K562 (cell line): ENCODE data around the gene ADAMTS2. TPM values are rescaled to one million over a fixed set of nuclear protein-coding genes. Genes with fewer than 3 reads are reported as not detected.

Experiments
- ATAC-seq: fragments of 200-7000 bp; cut with Tn5 transposase; 3 replicates; pipeline ENCODE4 v1.9.1; 2020; ENCODE audit warnings: moderate library complexity
- BruUV-seq: library from RNA; stranded (reverse); fragments of 400-500 nt; replicated peaks from 2 replicates; lab custom pipeline; 2021; lab: Mats Ljungman, UMichigan
- CTCF ChIA-PET: fragments of 300-600 bp; formaldehyde crosslinking; extraction: SDS; loops from one replicate; lab custom pipeline; 2021; ENCODE audit warnings: low intra/inter-chr PET ratio; lab: Yijun Ruan, JAX
- POLR2A ChIA-PET: fragments of 300-600, 350-650 bp; sonication (Branson Sonifier 250); formaldehyde crosslinking; extraction: SDS; loops from one replicate; lab custom pipeline; 2021; ENCODE audit warnings: antibody characterized with exemption, inconsistent platforms; lab: Yijun Ruan, JAX
- DNase-seq, 4 experiments: peaks; one replicate each; pipeline versions ENCODE4 v3.0.0 to v3.0.0-alpha.2; 2011 to 2018; ENCODE audit warnings: low spot score in 3 of 4, mixed read lengths in 3 of 4; ENCODE audit errors: extremely low read depth in 1 of 4
- FAIRE-seq: peaks from 2 replicates; lab custom pipeline; 2011; peaks lifted over from hg19 to GRCh38; lab: Jason Lieb, UNC
- H2AFZ ChIP-seq: 2 replicates; pipeline ENCODE4 v1.6.0; 2011; ENCODE audit warnings: low read depth, low read length, control low read depth, inconsistent platforms
- H3K27ac ChIP-seq: fragments of 200-600 bp; 3 replicates; pipeline ENCODE4 v1.8.0; 2011; ENCODE audit warnings: low read depth, mild to moderate bottlenecking, control low read depth, inconsistent platforms, low read length, moderate library complexity, mixed read lengths; ENCODE audit errors: extremely low read depth
- H3K27me3 ChIP-seq, 2 experiments: fragments of 300-600 bp in 1 of 2; 2 replicates in 1 of 2; 3 replicates in 1 of 2; pipeline versions ENCODE4 v1.6.0 to v1.8.0; 2011; ENCODE audit warnings: inconsistent platforms in 2 of 2, low read length in 2 of 2, mild to moderate bottlenecking in 1 of 2, mixed read lengths in 1 of 2, moderate library complexity in 1 of 2; ENCODE audit not compliant: control insufficient read depth in 2 of 2, insufficient read depth in 2 of 2
- H3K36me3 ChIP-seq: fragments of 300-600 bp; 3 replicates; pipeline ENCODE4 v1.8.0; 2011; ENCODE audit warnings: mild to moderate bottlenecking, low read length, inconsistent platforms; ENCODE audit not compliant: control insufficient read depth, insufficient read depth
- H3K4me1 ChIP-seq, 2 experiments: fragments of 200-600 bp in 1 of 2; replicated peaks in 1 of 2; 2 replicates in 1 of 2; 3 replicates in 1 of 2; pipeline versions ENCODE4 v1.5.1 to v1.8.0; 2011; ENCODE audit warnings: inconsistent platforms in 2 of 2, low read length in 2 of 2, mild to moderate bottlenecking in 1 of 2, mixed read lengths in 1 of 2, moderate library complexity in 1 of 2; ENCODE audit not compliant: control insufficient read depth in 2 of 2, insufficient read depth in 2 of 2
- H3K4me2 ChIP-seq: 2 replicates; pipeline ENCODE4 v1.6.1; 2011; ENCODE audit warnings: low read length, control low read depth, inconsistent platforms, mixed read lengths; ENCODE audit not compliant: insufficient read depth
- H3K4me3 ChIP-seq: fragments of 200-600 bp; sonication (generic), shearing (Covaris generic); 2 replicates; pipeline ENCODE4 v1.5.1; 2016; ENCODE audit warnings: control low read depth, inconsistent platforms
- H3K79me2 ChIP-seq: fragments of 200-600 bp; 3 replicates; pipeline ENCODE4 v1.8.0; 2011; ENCODE audit warnings: low read length, inconsistent platforms; ENCODE audit not compliant: control insufficient read depth, insufficient read depth
- H3K9ac ChIP-seq, 2 experiments: 2 replicates each; pipeline versions ENCODE4 v1.6.0 to v1.6.1; 2011; ENCODE audit warnings: low read depth in 2 of 2, low read length in 2 of 2, control low read depth in 1 of 2, inconsistent platforms in 1 of 2, mild to moderate bottlenecking in 1 of 2, mixed read lengths in 1 of 2; ENCODE audit not compliant: insufficient read depth in 1 of 2
- H3K9me1 ChIP-seq: one replicate; pipeline ENCODE4 v1.6.0; 2011; ENCODE audit warnings: inconsistent platforms, mild to moderate bottlenecking, low read length, moderate library complexity; ENCODE audit not compliant: control insufficient read depth, insufficient read depth
- H3K9me3 ChIP-seq: replicated peaks from 2 replicates; pipeline ENCODE4 v1.5.1; 2011; ENCODE audit warnings: low read depth, low read length, inconsistent platforms; ENCODE audit not compliant: control insufficient read depth, insufficient read depth
- H4K20me1 ChIP-seq: replicated peaks from 2 replicates; pipeline ENCODE4 v1.6.1; 2011; ENCODE audit warnings: low read length, inconsistent platforms, mixed read lengths; ENCODE audit not compliant: control insufficient read depth, insufficient read depth
- ESRRA ChIP-seq: fragments of 450-650 bp; IDR thresholded peaks from 2 replicates; pipeline ENCODE4 v1.6.1; 2014; ENCODE audit warnings: low read depth, mild to moderate bottlenecking, moderate library complexity, borderline replicate concordance
- MCM3 ChIP-seq: fragments of 450-650 bp; IDR thresholded peaks from 2 replicates; pipeline ENCODE4 v1.6.1; 2016
- MTF1 ChIP-seq: fragments of 250-450 bp; sonication (Bioruptor Pico); IDR thresholded peaks from 2 replicates; pipeline ENCODE4 v1.9.0; 2021; ENCODE audit warnings: moderate library complexity, mild to moderate bottlenecking, inconsistent platforms, borderline replicate concordance
- SIX5 ChIP-seq, 2 experiments: IDR thresholded peaks; 2 replicates each; pipeline ENCODE4 v1.6.1; 2011; ENCODE audit warnings: low read length in 2 of 2, borderline replicate concordance in 1 of 2, low read depth in 1 of 2, mild to moderate bottlenecking in 1 of 2, moderate library complexity in 1 of 2; ENCODE audit not compliant: insufficient read depth in 1 of 2
- ZFPM2 ChIP-seq: fragments of 250-450 bp; sonication (Bioruptor Pico); IDR thresholded peaks from 2 replicates; pipeline ENCODE4 v1.5.1; 2022; ENCODE audit warnings: mild to moderate bottlenecking
- ZNF586 ChIP-seq: fragments of 450-650 bp; formaldehyde crosslinking; conservative IDR thresholded peaks from 2 replicates; pipeline ENCODE4 v1.4.0; 2020; ENCODE audit warnings: mild to moderate bottlenecking, moderate library complexity
- WGBS: fragments of 100-300 bp; shearing (Covaris generic); methylation state at CpG from one replicate; pipeline ENCODE4 v1.1.6; 2016; ENCODE audit warnings: low coverage, mixed read lengths; ENCODE audit not compliant: insufficient coverage; ENCODE audit errors: missing lambda C conversion rate; 5-methylcytosine and 5-hydroxymethylcytosine counted together
- in situ Hi-C: fragments of 300-500 bp; cut with MboI; formaldehyde crosslinking; loops from 4 replicates; pipeline ENCODE4 v1.15.0; 2018; ENCODE audit warnings: inconsistent platforms, mixed read lengths
- intact Hi-C: fragments of 100-400 bp; cut with micrococcal nuclease; formaldehyde crosslinking; loops from 2 replicates; pipeline ENCODE4 v1.14.2; 2022
- polyA plus RNA-seq, 8 experiments: library from polyadenylated mRNA; depleted of rRNA in 4 of 8; stranded (reverse) in 5 of 8; unstranded in 3 of 8; fragments of >200 nt; fragmentation: Nextera tagmentation in 2 of 8; fragmentation: Illumina TruSeq in 1 of 8; extraction: Ambion mirVana in 2 of 8; extraction: Trizol in 1 of 8; gene quantifications; 2 replicates each; pipeline versions ENCODE4 v1.2.1 to v1.2.3, GENCODE V29; 2011 to 2014; ENCODE audit warnings: inconsistent platforms in 1 of 8, missing spikeins in 1 of 8
- total RNA-seq, 7 experiments: library from RNA; depleted of rRNA in 6 of 7; stranded (reverse); fragments of >200 nt in 6 of 7; fragmentation: Illumina TruSeq in 2 of 7; extraction: Trizol in 2 of 7; gene quantifications; 2 replicates each; pipeline versions ENCODE4 v1.2.1 to v1.2.3, GENCODE V29; 2011 to 2021; ENCODE audit warnings: low replicate concordance in 1 of 7
- TF ChIP-seq, protein P1 (sequence below): sonication (generic); formaldehyde crosslinking; IDR thresholded peaks from 2 replicates; pipeline ENCODE4 v1.8.1; 2023; ENCODE audit warnings: mild to moderate bottlenecking, missing genetic modification reagents
- TF ChIP-seq, protein P2 (sequence below): fragments of 450-650 bp; IDR thresholded peaks from 2 replicates; pipeline ENCODE4 v1.6.1; 2016; ENCODE audit warnings: mild to moderate bottlenecking, moderate library complexity

ADAMTS2 gene
- total and polyA plus RNA-seq, 9 of the 15 experiments (the other 6 are each of a cell fraction or from before 2014, with no cell fraction given), result not detected

- Histone ChIP-seq H3K36me3 (no peaks in the 10 kb centered on the region), H3K9me1 (no peaks in the 10 kb centered on the region), H3K4me1 (no peaks in the 10 kb centered on the region), H2AFZ (no peak overlapping the region), H3K4me2 (no peak overlapping the region), H3K9ac (no peak overlapping the region), H3K9me3 (no peaks in the 10 kb centered on the region), H3K79me2 (no peaks in the 10 kb centered on the region), H3K27me3 (peaks cover 0 to 21% of the 10 kb centered on the region in 2 experiments; a peak in 2 of 5 replicates), H3K4me3 (no peak overlapping the region), H3K27ac (no peak overlapping the region), H4K20me1 (no peaks in the 10 kb centered on the region)
- intact Hi-C loops (no loop called here), in situ Hi-C loops (no loop called here)
- TF ChIP-seq ZFPM2 (no peak), ZNF586 (CRISPR knock-in tag) (no peak), ESRRA (no peak), SIX5 (IDR thresholded peaks at IDR 0.05; ENCODE audit: borderline replicate concordance in 1 of 2, insufficient read depth in 1 of 2, low read depth in 1 of 2, low read length in 2 of 2) (no peak), MTF1 (CRISPR knock-in tag) (no peak), MCM3 (no peak)
- TF ChIP-seq, protein P1, sequence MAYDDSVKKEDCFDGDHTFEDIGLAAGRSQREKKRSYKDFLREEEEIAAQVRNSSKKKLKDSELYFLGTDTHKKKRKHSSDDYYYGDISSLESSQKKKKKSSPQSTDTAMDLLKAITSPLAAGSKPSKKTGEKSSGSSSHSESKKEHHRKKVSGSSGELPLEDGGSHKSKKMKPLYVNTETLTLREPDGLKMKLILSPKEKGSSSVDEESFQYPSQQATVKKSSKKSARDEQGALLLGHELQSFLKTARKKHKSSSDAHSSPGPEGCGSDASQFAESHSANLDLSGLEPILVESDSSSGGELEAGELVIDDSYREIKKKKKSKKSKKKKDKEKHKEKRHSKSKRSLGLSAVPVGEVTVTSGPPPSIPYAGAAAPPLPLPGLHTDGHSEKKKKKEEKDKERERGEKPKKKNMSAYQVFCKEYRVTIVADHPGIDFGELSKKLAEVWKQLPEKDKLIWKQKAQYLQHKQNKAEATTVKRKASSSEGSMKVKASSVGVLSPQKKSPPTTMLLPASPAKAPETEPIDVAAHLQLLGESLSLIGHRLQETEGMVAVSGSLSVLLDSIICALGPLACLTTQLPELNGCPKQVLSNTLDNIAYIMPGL (CRISPR knock-in tag), result no peak
- TF ChIP-seq, protein P2, sequence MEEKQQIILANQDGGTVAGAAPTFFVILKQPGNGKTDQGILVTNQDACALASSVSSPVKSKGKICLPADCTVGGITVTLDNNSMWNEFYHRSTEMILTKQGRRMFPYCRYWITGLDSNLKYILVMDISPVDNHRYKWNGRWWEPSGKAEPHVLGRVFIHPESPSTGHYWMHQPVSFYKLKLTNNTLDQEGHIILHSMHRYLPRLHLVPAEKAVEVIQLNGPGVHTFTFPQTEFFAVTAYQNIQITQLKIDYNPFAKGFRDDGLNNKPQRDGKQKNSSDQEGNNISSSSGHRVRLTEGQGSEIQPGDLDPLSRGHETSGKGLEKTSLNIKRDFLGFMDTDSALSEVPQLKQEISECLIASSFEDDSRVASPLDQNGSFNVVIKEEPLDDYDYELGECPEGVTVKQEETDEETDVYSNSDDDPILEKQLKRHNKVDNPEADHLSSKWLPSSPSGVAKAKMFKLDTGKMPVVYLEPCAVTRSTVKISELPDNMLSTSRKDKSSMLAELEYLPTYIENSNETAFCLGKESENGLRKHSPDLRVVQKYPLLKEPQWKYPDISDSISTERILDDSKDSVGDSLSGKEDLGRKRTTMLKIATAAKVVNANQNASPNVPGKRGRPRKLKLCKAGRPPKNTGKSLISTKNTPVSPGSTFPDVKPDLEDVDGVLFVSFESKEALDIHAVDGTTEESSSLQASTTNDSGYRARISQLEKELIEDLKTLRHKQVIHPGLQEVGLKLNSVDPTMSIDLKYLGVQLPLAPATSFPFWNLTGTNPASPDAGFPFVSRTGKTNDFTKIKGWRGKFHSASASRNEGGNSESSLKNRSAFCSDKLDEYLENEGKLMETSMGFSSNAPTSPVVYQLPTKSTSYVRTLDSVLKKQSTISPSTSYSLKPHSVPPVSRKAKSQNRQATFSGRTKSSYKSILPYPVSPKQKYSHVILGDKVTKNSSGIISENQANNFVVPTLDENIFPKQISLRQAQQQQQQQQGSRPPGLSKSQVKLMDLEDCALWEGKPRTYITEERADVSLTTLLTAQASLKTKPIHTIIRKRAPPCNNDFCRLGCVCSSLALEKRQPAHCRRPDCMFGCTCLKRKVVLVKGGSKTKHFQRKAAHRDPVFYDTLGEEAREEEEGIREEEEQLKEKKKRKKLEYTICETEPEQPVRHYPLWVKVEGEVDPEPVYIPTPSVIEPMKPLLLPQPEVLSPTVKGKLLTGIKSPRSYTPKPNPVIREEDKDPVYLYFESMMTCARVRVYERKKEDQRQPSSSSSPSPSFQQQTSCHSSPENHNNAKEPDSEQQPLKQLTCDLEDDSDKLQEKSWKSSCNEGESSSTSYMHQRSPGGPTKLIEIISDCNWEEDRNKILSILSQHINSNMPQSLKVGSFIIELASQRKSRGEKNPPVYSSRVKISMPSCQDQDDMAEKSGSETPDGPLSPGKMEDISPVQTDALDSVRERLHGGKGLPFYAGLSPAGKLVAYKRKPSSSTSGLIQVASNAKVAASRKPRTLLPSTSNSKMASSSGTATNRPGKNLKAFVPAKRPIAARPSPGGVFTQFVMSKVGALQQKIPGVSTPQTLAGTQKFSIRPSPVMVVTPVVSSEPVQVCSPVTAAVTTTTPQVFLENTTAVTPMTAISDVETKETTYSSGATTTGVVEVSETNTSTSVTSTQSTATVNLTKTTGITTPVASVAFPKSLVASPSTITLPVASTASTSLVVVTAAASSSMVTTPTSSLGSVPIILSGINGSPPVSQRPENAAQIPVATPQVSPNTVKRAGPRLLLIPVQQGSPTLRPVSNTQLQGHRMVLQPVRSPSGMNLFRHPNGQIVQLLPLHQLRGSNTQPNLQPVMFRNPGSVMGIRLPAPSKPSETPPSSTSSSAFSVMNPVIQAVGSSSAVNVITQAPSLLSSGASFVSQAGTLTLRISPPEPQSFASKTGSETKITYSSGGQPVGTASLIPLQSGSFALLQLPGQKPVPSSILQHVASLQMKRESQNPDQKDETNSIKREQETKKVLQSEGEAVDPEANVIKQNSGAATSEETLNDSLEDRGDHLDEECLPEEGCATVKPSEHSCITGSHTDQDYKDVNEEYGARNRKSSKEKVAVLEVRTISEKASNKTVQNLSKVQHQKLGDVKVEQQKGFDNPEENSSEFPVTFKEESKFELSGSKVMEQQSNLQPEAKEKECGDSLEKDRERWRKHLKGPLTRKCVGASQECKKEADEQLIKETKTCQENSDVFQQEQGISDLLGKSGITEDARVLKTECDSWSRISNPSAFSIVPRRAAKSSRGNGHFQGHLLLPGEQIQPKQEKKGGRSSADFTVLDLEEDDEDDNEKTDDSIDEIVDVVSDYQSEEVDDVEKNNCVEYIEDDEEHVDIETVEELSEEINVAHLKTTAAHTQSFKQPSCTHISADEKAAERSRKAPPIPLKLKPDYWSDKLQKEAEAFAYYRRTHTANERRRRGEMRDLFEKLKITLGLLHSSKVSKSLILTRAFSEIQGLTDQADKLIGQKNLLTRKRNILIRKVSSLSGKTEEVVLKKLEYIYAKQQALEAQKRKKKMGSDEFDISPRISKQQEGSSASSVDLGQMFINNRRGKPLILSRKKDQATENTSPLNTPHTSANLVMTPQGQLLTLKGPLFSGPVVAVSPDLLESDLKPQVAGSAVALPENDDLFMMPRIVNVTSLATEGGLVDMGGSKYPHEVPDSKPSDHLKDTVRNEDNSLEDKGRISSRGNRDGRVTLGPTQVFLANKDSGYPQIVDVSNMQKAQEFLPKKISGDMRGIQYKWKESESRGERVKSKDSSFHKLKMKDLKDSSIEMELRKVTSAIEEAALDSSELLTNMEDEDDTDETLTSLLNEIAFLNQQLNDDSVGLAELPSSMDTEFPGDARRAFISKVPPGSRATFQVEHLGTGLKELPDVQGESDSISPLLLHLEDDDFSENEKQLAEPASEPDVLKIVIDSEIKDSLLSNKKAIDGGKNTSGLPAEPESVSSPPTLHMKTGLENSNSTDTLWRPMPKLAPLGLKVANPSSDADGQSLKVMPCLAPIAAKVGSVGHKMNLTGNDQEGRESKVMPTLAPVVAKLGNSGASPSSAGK, result no peak
- BruUV-seq, result no TSS peak
- DNase-seq, result no peak
- no peak for ATAC-seq
- ChIA-PET POLR2A (no interaction called here), CTCF (no interaction called here)
- FAIRE-seq, result no peak
- 2% methylated on average over 13 of the region's 13 CpGs for WGBS
Observed at GRCh38 chr5:179113143-179113530, 232.1 kb downstream of the ADAMTS2 start.
